GM15510 (cell line): Measurements from ENCODE around the gene WWP2.

Experiments used
- POLR2A ChIP-seq: IDR thresholded peaks from 3 replicates; pipeline ENCODE4 v1.6.1; 2011; ENCODE audit warnings: borderline replicate concordance; ENCODE audit not compliant: insufficient read length; ENCODE audit errors: extremely low read depth

WWP2 gene

DNA sequence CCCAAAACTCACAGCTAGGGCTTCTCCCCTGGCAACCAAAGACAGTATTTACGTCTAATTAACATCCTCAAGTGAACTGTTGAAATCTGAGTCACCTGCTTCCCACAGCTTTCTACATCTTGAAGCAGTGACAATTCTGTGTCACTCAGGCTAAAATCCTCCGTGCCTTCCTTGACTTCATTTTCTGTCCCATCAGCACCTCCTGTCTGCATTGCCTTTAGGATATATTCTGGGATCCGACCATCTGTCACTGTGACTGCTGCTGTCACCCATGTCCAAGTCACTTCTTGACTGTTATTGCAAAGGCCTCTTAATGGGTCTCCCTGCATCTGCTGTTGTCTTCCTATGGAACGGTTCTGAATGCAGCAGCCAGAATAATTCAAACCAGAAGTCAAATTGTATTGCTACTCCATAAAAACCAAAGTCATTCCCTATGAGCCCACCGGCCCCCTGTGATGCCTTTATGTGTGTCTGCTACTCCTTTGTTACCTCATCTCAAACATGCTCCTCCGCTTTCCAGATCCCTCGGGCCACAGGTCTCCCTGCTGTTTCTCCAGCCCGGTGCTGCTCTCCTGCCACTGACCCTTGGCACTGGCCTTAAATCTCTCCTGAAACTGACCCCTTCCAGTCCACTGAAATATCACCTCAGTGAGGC lies 56.9 kb downstream of the WWP2 start:
- TF ChIP-seq POLR2A = no peak

GRCh38 chr16:69820926-69821541 lies 58.9 kb downstream of the WWP2 start:
- TF ChIP-seq POLR2A = no peak

GRCh38 chr16:69821844-69822173 lies 59.7 kb downstream of the WWP2 start:
- no peak for TF ChIP-seq POLR2A

DNA sequence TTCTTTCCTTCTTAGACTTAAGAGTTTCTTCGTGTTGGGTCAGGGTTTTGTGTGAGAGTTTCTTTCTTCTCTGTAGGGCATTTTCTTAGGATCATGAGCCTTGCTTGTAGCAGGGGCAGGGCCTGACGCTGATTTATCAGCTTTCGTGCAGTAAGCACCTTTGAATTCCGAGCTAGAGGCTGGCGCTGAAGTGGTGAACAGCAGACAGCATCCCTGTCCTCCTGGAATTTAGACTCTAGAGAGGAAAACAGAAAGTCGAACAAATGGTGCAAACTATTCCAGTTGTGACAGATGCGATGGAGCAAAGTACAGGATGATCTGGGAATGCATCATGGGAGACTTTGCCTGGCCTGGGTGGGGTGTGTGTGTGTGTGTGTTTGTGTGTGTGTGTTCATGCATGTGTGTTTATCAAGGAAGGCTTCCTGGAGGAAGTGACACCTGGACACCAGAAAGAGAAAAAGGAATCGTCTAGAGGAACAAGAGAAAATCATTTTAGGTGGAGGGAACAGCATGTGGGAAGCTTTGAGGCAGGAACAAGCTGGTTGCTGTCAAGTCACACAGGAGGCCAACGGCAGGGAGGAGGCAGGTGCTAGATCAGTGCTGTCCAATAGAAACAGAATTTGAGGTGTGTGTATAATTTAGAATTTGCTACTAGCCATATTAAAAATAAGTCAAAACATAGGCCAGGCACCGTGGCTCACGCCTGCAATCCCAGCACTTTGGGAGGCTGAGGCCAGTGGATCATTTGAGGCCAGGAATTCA lies 60.2 kb downstream of the WWP2 start:
- no peak for TF ChIP-seq POLR2A

GRCh38 chr16:69823831-69824563 lies 61.9 kb downstream of the WWP2 start:
- TF ChIP-seq POLR2A = peak; percentile 39

- no peak for TF ChIP-seq POLR2A
These were observed 65.4 kb downstream of the WWP2 start for GRCh38 chr16:69827524-69827923.

DNA sequence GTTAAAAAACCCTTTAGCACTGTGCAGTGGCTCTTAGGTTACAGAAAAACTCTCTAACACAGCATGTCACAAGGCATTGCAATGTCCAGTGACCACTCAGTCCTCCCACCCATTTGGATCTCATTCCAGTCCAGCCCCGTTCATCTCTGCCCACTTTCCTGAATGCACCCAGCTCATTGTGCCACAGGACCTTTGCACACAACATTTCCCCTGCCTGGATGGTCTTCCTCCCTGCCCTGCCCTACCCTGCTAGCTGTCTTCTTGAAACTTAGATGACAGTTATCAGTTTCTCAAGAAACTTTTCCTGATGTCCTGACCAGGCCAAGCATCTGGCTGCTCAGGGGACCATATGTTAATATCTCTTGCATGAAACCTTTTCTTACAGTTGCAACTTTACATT lies 67.2 kb downstream of the WWP2 start:
- no peak for TF ChIP-seq POLR2A

- no peak for TF ChIP-seq POLR2A
These were observed 68.0 kb downstream of the WWP2 start for GRCh38 chr16:69830146-69830533.

DNA sequence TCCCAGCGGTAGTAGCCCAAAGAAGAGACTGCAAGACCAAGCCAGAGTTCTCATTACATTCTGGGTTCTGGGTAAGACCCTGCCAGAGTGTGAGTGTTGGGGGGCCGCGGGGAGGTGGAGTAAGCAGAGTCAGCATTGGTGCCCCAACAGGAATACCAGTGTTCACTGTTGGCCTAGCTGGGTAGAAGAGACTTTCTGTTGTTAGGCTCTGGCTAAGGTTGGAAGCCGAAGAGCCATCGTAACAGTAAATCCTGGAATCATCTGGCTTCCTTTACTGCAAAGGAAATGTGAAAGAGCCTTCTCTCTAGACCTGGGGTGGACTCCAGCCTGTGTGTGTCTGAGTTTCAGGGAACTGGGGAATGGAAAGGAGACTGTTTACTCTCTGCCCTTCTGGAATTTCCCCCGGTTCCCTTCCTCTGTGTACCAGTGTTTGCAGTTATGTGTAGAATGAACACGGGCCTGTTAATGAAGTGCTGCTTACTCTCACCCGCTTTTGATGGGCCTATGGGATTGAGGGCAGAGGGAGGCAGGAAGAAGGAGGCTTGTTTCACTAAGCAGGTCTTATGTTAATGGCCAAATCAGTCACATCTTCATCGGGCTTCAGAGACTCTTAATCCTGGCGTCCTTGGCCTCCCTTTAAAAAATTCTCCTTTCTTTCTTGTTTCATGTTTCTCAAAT lies 68.5 kb downstream of the WWP2 start:
- no peak for TF ChIP-seq POLR2A

DNA sequence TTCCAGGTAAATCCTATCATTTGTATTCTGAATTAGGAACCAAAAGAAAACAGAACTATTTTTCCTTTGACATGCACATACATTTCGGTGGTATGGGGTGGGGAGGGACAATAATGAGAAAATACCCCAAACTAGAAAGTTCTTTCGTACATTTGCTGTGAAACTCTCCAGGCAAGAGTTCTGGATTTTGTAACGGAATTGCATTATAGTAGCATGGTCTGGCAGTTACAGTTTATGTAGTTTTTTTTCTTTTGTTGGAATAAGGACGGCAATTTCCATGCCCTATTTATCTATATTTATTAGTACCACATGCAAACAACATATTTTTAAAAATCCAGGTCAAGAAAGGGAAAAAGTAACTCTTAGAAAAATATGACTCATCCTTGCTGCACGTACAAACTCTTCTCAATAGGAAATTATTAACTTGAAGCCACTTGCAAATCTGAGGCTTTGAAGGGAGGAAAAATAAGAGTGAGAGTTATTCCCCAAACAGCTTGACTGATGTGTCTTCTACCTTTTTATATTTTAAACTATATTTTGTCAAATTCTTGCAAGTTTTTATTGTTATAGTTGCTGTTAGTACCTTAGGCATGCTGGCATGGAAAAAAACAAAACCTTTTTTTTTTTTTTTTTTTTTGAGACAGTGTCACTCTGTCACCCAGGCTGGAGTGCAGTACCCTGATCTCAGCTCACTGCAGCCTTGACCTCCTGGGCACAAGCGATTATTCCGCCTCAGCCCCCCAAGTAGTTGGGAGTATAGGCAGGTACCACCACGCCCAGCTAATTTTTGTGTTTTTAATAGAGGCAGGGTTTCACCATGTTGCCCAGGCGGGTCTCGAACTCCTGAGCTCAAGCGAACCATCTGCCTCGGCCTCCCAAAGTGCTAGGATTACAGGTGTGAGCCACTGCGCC lies 69.3 kb downstream of the WWP2 start:
- no peak for TF ChIP-seq POLR2A

DNA sequence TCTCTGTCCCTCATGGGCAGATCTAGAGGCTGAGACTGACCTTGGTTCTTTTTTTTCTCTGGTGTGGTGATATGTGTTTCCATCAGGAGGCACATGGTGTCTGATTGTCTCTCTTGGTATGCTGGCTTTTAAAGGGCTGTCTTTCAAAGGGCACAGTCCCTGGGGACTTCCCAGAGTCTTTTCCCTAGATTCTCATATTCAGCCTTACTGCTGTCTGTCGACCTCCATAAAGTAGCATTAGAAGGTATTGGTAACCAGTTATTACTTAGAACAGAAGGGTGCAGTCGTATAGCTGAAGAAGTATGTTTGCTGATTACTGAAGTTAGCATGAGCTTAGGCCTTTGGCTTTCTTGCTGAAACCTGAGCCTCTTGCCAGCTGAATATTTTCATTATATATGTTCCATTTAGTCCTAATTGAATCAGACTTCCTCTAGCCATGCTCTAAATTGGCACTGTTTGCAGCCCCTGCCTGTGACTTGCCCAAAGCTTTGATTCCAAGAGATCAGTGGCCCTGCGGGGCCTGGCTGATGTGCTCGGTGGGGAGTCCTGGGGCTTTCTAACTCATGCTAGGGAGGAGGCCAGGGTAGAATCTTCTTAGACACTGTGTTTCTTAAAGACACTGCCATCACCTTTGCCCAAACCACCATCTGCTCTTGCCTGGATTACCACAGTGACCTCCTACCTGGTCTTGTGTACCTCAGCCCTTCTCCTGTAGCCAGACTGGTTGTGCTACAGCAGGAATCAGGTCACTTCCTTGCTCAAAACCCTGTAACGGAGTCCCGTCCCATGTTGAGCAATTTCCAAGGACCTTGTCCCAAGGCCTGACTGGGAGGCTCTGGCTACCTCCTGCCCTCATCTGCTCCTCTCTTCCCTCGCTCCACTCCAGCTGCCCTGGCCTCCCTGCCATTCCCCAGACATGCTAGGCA lies 71.5 kb downstream of the WWP2 start:
- no peak for TF ChIP-seq POLR2A

DNA sequence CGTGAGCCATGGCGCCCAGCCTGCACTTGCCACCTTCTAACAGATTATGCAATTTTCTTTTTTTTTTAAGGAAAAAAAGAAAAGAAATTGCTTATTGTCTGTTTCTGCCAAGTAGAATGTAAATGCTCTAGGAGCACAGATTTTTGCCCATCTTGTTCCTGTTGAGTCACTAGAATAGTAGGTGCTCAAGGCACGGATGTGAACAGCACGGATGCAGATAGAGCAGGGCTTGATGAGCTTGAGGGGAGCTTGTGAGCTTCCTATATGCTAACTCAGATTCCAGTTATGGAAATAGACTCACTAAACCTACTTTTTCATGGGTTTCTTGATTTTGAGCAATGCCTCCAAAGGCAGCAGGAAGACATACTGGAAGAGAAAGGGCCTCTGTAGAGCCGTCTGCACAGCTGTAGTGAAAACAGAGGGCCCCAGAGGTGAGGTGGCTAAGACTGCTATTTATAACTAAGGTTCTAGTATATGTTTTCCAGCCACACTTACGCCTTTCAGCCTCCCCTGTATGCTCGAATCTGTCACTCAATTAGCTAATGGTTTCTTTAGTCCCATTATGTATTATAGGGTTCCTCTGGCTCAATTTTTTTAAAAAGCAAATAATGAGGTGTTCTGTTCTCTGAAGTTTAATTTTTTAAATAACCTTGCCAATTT lies 72.8 kb downstream of the WWP2 start:
- TF ChIP-seq POLR2A = no peak
